ENCODE measurements around the gene KLKB1.

GRCh38 chr4:186217733-186218293 lies 9.5 kb upstream of the KLKB1 start:
- TF ChIP-seq, protein P1, sequence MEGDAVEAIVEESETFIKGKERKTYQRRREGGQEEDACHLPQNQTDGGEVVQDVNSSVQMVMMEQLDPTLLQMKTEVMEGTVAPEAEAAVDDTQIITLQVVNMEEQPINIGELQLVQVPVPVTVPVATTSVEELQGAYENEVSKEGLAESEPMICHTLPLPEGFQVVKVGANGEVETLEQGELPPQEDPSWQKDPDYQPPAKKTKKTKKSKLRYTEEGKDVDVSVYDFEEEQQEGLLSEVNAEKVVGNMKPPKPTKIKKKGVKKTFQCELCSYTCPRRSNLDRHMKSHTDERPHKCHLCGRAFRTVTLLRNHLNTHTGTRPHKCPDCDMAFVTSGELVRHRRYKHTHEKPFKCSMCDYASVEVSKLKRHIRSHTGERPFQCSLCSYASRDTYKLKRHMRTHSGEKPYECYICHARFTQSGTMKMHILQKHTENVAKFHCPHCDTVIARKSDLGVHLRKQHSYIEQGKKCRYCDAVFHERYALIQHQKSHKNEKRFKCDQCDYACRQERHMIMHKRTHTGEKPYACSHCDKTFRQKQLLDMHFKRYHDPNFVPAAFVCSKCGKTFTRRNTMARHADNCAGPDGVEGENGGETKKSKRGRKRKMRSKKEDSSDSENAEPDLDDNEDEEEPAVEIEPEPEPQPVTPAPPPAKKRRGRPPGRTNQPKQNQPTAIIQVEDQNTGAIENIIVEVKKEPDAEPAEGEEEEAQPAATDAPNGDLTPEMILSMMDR (conservative IDR thresholded peaks at IDR 0.05), result no peak
- no peak for TF ChIP-seq ZFX (IDR thresholded peaks at IDR 0.05)

All from C4-2B (cell line).